Mammary epithelial cell (primary cell): ENCODE data around the gene USP20.

Experiments
- EZH2 ChIP-seq: IDR thresholded peaks from 2 replicates; pipeline ENCODE4 v1.6.1; 2012; ENCODE audit warnings: low read length, inconsistent platforms, borderline replicate concordance
- TF ChIP-seq, protein P1 (sequence below), 2 donors: IDR thresholded peaks in 1 of 2; conservative IDR thresholded peaks in 1 of 2; 2 replicates each; pipeline ENCODE4 v1.5.1; 2011 to 2012; ENCODE audit warnings: inconsistent platforms in 2 of 2, low read length in 2 of 2, mild to moderate bottlenecking in 2 of 2, control low read depth in 1 of 2, low read depth in 1 of 2; ENCODE audit not compliant: insufficient read depth in 1 of 2; ENCODE audit errors: extremely low read depth in 1 of 2

DNA sequence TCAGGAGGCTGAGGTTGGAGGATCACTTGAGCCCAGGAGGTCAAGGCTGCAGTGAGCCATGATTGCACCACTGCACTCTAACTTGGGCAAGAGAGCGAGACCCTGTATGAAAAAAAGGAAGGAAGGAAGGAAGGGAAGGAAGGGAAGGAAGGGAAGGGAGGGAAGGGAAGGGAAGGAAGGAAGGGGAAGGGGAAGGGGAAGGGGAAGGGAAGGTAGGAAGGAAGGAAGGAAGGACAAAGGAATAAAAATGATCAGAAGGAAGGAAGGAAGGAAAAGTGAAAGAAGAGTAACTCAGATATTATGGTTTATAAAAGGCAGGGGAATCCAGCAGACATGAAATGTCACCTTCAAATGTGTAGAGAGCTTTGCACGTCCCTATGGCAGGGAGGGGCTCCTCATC is 64.4 kb downstream of the USP20 start:
- TF ChIP-seq, protein P1, sequence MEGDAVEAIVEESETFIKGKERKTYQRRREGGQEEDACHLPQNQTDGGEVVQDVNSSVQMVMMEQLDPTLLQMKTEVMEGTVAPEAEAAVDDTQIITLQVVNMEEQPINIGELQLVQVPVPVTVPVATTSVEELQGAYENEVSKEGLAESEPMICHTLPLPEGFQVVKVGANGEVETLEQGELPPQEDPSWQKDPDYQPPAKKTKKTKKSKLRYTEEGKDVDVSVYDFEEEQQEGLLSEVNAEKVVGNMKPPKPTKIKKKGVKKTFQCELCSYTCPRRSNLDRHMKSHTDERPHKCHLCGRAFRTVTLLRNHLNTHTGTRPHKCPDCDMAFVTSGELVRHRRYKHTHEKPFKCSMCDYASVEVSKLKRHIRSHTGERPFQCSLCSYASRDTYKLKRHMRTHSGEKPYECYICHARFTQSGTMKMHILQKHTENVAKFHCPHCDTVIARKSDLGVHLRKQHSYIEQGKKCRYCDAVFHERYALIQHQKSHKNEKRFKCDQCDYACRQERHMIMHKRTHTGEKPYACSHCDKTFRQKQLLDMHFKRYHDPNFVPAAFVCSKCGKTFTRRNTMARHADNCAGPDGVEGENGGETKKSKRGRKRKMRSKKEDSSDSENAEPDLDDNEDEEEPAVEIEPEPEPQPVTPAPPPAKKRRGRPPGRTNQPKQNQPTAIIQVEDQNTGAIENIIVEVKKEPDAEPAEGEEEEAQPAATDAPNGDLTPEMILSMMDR (conservative IDR thresholded peaks at IDR 0.05 in 1 of 2, IDR thresholded peaks at IDR 0.05 in 1 of 2; ENCODE audit: extremely low read depth in 1 of 2, insufficient read depth in 1 of 2, low read depth in 1 of 2, low read length in 2 of 2), result no peak
- no peak for TF ChIP-seq EZH2
